NK-92 treated with Interleukin-12 subunit alpha and Interleukin-12 subunit beta, amount 100 ng/mL, for 24 hours (cell line): Measurements from ENCODE around the gene PIEZO1.

ENCODE experiments used
- DNase-seq: peaks from one replicate; lab custom pipeline; 2025; lab: John Stamatoyannopoulos, UW

The PIEZO1 gene

DNA sequence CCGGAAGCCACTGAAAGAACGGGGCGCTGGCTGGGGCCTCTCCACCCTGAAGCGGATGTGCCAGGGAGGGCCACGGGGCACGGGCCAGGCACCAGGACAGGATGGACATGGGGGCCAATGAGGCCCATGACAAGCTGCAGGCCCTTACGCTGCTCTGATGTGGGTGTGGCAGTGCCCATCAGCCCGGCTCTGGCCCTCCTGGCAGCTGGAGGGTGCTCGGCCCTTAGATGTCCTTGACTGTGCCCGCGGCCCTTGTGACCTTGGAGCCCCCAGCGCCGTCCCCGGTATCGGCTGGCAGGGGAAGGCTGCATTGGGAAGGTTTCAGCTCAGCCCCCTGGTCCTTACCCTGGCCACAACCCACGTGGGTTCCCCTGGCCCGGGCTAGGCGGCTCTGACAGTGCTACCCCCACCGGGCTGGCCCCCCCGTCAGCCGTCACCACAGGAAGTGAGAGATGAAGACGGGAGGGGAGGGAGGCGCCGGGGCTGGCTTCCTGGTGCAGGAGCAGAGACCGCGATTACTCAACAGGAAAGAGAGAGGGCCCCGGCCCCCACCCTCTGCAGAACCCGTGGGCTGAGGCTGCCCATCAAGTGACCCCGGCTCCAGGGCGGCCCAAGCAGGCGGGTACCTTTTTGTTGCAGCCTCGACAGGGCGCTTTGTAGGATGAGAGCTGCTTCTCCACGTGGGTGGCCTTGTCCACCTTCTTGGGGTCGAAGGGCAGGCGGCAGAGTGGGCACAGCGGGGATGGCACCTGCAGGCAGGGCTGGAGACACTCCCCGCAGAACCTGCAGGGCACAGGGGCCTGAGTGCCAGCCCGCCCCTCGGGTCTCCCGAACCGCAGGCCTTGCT, 84.2 kb downstream of the PIEZO1 start:
- peak; percentile 90 for DNase-seq

DNA sequence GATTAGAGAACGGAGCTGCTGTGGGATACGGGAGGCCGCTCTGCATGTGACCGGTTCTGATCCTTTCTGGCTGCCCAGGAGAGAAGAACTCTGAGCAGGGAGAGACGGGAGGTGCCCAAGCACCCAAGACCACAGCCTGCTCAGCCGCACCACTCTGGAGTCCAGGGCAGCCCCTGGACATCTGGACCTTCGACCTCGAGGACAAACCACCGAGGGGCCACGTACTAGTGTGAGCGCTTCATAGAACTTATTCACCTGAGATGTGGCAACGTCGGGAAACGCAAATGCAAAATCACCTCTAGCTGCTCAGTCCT, 84.7 kb downstream of the PIEZO1 start:
- no peak for DNase-seq

DNA sequence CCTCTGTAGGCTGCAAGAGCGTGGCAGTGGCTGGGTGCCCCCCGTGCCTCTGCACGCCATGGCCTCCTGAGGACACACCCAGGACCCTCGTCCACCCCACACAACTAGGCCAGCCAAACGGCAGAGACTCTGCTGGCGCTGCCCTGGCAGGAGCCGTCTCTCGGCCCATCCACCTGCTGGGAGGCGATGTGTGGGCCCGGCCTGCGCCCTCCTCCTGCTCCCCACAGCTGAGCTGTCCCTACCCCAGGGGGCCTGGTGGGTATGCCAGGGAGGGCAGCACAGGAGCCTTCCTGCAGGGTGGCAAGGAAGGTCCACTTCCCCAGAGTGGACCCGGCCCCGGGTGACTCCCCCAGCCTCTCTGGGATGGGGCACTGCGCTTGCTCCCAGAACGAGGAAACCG, 85.8 kb downstream of the PIEZO1 start:
- DNase-seq: no peak

DNA sequence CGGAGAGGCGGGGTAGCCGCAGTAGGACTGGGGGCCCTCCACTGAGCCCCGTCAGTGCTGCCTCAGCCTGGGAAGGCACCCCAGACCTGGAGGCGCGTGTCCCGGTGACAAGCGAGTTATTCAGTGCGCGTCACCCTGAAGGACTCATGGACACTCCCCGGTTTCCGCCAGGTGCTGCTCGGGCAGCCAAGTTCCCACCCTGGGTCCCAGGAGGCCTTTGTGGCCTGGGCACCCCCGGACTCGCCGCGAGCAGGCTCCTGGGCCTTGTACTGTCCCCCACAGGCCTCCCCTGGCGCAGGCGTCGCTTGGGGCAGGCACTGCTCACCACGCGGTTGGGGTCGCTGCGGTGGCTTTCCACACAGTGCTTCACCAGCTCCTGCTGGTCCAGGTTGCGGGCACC, 86.4 kb downstream of the PIEZO1 start:
- DNase-seq: no peak

GRCh38 chr16:88697831-88698615, 87.0 kb downstream of the PIEZO1 start:
- DNase-seq: no peak

DNA sequence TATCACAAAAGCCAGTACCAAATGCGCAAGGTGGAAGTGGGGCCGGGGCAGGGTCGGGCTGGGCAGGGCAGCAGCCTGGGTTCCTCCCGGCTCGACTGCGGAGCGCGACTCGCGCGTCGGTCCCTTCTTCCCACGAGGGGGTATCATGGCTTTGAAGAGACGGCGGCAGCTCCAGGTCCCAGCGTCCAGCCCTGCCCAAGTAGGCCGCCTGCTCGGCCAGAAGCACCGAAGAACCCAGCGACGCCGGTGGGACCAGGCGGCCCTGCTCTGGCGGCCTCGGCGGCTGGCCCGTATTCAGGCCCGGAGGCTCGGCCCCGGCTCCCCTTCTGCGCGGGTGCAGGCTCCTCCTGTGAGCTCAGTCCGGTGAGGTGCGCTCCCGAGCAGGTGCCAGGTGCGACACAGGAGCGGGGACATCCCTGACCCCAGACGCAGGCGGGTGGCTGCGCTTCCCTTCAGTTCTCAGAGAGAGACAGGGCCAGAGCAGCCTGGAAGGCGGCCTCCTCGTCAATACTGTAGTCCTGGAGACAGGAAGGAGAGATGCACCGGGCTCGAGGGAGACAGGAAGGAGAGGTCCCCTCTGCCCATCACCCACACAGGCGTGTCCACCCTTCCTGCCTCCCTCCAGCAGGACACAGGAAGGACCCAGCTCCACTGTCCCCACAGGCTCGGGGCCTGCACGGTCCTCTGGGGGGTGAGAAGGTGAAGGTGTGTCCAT, 87.7 kb downstream of the PIEZO1 start:
- no peak for DNase-seq

DNA sequence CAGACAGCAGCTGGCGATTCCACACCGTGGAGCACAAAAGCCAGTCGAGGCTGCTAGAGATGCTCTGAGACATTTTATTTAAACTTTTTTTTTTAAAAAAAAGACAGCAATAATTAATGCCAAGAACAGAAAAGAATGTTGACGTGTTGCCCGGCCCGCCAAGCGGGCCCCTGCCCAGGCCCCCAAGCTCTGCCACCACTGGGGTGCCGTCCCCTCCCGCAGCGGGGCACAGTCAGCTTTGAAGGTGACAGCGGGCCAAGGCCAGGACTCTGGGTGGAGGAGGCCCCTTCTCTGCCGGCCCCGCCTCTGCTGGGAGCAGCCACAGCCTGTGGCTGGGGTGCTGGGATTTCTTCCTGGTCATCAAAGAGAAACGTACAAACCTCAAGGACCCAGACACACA, 88.6 kb downstream of the PIEZO1 start:
- DNase-seq: no peak

GRCh38 chr16:88695753-88696152, 89.3 kb downstream of the PIEZO1 start:
- no peak for DNase-seq

GRCh38 chr16:88695218-88695617, 89.8 kb downstream of the PIEZO1 start:
- no peak for DNase-seq

DNA sequence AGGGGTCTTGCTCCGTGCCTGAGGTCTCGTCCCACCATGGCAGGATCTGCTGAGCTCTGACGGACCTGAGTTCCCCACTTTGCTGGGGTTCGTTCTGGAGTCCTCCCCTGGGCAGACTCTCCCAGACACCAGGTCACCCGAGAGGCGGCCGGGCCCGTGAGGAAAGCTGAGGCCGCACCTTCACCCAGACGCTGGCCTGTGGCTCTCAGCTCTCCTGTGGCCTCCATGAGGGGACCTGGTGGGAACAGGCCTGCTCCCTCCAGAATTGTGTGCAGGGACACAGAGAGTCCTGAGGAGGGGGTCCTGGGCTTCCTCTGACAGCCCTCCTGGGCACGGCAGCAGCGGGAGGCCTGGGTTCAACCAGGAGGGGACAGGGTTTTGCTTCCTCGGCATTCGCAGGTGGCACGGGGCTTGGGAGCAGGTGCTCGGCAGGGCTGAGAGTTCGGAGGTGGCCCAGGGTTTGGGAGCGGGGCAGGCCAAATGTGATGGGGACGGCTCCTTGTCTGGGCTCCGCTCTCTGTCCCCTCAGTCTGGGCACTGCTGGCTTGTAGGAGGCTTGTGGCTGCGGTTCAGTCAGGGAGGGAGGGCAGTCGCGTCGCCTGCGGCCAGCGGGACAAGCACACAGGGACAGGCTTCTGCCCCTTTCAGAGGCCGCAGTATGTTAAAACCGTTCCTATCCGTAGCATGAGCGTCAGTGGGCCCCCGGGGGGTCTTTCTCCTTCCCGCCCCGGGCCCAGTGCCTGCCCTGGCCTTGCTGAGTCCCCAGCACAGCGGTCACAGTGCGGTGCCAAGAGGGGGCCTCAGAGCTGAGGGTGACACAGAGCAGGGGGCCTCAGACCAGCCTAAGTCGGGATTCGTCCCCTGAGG, 90.6 kb downstream of the PIEZO1 start:
- DNase-seq: no peak

DNA sequence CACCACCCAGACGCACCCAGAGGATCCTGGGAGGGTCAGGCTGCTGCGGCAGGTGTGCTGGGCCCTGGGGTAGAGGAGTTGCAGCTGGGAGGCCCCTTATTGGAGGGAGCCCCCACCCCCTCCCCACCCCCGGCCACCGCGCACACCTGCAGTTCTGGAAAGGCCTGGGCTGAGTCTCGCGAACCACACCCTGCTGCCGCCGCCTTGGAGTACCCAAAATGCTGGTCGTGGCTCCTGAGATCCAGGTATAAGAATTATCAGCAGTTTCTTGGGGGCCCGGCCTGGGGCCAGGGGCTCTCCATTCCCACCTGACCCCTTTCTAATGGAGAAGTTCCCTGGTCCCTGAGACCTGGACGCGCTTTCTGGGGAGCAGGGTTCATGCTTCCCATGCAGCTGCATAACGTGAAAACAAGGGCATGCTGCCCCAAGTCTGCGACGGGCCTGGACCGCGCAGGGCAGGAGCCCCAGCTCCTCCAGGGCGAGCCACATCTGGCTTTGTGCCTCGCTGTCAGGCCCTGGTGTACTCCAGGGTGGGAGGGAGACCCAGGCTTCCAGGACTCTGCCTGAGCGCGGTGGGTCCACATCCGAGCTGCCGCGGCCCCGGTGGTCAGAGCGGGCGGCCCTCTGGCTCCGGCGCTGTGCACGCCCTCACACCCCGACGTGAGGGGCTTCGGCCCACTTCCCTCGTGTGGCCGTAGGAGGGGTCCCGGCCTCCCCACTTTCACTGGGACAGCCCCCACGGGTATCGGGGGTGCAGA, 91.4 kb downstream of the PIEZO1 start:
- no peak for DNase-seq

GRCh38 chr16:88692861-88693260, 92.2 kb downstream of the PIEZO1 start:
- no peak for DNase-seq

DNA sequence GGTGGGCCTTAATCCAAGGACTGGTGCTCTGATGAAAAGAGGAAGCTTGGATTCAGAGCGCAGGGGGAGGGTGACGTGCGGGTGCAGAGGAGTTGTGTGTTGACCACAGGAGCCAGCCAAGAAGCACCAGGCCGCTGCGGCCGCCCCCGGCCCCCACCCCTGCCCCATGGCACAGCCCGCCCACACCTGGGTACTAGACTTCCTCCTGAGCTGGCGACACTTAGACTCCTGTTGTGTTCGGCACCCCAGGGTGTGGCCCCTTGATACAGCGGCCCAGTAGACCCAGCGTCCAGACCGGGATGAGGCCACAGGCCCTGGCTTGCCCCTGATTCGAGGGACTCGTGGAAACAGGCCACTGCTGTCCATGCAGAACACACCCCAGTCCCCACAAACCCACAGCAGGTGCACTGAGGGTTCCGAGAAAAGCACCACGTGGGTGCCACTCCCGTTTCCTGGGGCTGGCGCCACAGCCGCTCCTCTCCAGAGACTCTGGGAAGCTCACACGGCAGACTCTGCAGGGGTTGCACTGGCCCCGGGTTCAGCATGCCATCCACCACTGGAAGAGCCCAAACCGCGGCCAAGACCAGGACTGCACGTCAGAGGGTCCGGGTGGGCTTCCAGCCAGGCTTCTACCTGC, 93.0 kb downstream of the PIEZO1 start:
- no peak for DNase-seq

GRCh38 chr16:88691129-88691813, 93.7 kb downstream of the PIEZO1 start:
- DNase-seq: no peak

- DNase-seq: no peak
Observed at GRCh38 chr16:88690341-88691128, 94.5 kb downstream of the PIEZO1 start.

GRCh38 chr16:88688013-88688778, 96.8 kb downstream of the PIEZO1 start:
- no peak for DNase-seq

- DNase-seq: no peak
Observed at GRCh38 chr16:88687676-88688012, 97.4 kb downstream of the PIEZO1 start.

DNA sequence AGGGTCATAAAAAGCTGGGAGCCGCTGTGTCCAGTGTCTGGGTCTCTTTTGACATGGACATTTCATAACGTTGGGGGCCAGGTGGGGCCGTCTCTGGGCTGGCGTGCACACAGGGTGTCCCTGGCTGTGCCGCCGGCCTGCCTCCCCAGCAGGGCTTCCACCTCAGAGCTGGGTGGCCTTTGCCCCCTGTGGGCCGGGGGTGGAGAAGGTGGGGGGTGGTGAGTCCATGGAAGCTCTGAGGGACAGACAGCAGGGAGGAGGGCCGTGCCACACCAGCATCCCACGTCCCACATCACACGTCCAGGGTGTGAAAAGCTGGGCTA, 97.8 kb downstream of the PIEZO1 start:
- no peak for DNase-seq
